ENCODE data around the gene PAX5.

The PAX5 gene

DNA sequence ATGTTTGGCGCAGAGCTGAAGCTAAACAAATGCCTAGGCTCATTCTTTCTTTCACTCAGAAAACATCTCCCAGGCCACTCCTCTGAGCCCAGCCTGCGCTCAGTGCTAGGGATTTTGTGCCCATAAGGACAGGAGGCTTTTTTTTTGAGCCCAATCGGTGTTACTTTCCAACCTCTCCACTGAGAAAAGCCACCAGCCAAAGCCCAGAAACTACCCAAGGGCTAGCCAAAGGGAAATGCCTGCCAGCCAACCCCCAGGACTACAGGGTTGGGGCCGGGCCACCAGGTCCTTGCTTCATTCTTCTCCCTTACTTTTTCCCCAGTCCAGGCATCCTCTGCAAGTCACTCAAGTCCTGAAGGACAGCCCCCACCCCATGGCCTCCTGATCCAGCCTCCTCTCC, 134.7 kb downstream of the PAX5 start:
- TF ChIP-seq, protein P1, sequence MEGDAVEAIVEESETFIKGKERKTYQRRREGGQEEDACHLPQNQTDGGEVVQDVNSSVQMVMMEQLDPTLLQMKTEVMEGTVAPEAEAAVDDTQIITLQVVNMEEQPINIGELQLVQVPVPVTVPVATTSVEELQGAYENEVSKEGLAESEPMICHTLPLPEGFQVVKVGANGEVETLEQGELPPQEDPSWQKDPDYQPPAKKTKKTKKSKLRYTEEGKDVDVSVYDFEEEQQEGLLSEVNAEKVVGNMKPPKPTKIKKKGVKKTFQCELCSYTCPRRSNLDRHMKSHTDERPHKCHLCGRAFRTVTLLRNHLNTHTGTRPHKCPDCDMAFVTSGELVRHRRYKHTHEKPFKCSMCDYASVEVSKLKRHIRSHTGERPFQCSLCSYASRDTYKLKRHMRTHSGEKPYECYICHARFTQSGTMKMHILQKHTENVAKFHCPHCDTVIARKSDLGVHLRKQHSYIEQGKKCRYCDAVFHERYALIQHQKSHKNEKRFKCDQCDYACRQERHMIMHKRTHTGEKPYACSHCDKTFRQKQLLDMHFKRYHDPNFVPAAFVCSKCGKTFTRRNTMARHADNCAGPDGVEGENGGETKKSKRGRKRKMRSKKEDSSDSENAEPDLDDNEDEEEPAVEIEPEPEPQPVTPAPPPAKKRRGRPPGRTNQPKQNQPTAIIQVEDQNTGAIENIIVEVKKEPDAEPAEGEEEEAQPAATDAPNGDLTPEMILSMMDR (IDR thresholded peaks at IDR 0.05; ENCODE audit: low read depth, low read length) = no peak
- no peak for DNase-seq (ENCODE audit: extremely low read depth, low read depth)

DNA sequence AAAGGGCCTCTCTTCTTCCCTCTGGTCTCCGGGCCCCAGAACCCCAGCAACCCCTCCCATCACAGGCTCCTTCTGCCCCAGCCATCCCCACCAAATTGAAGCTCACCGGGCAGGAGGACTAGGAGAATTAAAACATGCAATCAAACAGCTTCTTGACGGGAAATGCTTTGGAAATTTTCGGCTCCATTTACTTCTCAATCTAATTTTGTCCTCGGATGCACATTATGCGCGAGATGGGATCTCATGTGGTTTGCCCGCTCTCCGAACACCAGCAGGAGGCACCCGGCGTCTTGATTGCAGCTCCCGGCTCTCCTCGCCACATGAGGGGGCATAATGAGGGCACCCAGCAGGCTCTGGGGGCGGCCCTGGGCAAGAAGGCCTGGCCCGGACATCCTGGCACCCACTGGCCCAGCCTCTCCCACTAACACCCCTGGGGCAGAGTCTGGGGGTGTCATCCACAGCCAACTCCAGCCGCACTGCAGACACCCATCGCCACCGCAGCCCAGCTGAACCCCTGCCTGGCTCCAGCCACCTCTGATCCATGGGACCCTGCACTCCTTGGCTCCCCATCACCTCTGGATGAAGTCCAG, 135.5 kb downstream of the PAX5 start:
- no peak for DNase-seq (ENCODE audit: extremely low read depth, low read depth)
- TF ChIP-seq, protein P1 (IDR thresholded peaks at IDR 0.05; ENCODE audit: low read depth, low read length) = no peak

- TF ChIP-seq, protein P1 (IDR thresholded peaks at IDR 0.05; ENCODE audit: low read depth, low read length) = no peak
- no peak for DNase-seq (ENCODE audit: extremely low read depth, low read depth)
Measured at GRCh38 chr9:36897478-36897877, 136.6 kb downstream of the PAX5 start.

DNA sequence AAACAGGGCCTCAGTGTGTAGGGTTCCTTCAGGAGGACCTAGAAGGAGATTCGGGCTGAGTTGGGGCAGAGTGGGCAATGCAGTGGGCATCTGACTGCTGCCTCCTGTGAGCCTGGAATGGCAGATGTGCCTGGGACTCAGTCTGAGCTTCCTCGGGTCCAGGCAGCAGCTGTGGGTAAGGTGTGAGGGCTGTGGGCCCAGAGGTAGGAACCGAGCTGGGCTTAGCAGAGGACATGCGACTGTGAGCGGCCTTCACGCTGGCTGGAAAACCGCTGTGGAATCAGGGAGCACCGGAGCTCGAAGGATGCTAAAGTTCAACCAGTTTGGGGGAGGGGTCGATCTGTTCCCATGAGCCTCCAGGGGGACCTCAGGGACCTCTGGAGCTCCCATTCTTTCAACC, 137.0 kb downstream of the PAX5 start:
- DNase-seq (ENCODE audit: extremely low read depth, low read depth) = no peak
- TF ChIP-seq, protein P1 (IDR thresholded peaks at IDR 0.05; ENCODE audit: low read depth, low read length) = no peak

DNA sequence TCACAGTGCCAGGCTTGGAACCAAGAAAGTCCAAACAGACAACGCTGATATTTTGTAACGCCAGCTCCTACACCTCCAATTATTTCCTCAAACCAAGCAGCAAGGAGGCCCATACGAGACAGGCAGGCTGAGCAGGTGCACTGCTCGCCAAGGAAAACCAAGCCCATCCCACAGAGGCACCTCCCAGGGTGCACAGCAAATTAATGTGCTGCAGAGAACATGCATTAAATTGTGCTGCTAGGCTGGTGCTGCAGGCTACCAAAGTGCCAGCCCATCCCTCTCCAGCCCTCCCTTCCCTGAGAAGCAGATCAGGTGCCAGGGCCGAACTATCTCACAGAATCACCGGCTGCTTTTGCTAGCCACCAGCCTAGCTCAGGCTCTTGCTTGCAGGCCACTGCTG, 137.8 kb downstream of the PAX5 start:
- DNase-seq (ENCODE audit: extremely low read depth, low read depth) = no peak
- TF ChIP-seq, protein P1 (IDR thresholded peaks at IDR 0.05; ENCODE audit: low read depth, low read length) = no peak

DNA sequence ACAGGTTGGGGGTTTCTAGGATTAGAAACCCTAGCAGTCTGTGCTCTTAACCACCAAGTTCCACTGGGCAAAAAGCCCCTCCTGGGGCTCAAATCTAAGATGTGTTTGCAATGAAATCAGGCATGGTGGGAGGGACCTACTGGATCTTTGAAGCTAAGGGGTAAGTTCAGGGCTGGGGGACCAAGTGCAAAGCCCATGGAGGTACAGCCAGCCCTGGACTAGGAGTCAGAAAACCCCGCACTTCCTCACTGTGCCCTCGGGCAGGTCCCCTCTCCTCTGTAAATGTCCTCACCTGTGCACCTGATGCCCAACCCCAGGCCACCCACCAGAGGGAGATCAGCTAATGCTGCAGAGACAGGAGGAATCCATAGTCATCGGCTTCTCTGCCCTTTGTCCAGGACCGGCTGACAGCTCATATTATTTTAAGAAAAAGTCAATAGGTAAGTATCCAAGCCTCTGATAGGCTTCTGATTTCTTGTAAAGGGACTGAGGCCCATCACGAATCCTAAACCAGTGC, 138.3 kb downstream of the PAX5 start:
- TF ChIP-seq, protein P1 (IDR thresholded peaks at IDR 0.05; ENCODE audit: low read depth, low read length) = no peak
- DNase-seq (ENCODE audit: extremely low read depth, low read depth) = no peak

DNA sequence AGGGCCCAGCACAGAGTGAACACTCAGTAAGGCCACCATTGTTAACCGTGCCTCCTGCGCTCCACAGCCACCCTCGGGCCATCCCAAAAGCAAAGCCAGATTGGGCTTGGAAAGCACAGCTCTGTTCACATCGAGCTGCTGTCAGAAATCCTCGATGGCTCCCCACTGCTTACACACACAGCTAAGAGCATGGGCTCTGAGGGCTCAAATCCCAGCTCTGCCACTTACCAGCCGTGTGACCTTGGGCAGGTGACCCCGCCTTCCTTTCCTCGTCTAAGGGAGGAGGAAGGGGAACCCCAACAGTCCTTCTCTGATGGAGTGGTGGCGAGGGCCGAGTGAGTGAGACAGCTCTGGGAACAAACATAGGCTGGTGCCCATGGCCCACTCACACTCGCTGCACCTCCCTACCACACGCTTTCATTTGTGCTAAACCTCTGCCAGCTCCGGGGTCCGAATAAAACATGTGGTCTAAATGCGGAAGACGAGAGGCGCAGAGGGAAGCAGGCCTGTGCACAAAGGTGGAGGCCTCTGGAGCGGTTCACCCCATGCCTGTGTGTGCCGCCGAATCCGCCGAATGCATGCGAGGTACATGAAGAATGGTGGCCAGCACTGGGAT, 139.3 kb downstream of the PAX5 start:
- no peak for DNase-seq (ENCODE audit: extremely low read depth, low read depth)
- TF ChIP-seq, protein P1 (IDR thresholded peaks at IDR 0.05; ENCODE audit: low read depth, low read length) = no peak

All from AG09319 (cell line).